Measurements from ENCODE around the gene SOCS1. TPM values are rescaled to one million over a fixed set of nuclear protein-coding genes. Genes with fewer than 3 reads are reported as not detected.

Gene SOCS1
- total RNA-seq, 1 experiment from 2014 or later, result 1.4 TPM

DNA sequence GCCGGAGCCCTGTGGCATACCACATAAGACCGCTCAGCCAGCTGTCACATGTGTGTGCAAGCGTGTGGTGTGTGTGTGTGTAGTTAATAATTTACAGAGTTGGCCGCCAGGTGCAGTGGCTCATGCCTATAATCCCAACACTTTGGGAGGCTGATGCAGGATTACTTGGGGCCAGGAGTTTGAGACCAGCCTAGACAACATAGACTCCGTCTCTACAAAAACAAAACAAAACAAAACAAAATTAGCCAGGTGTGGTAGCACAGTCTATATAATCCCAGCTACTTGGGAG lies 20.4 kb downstream of the SOCS1 start:
- Mint-ChIP-seq H3K27ac (ENCODE audit: low read depth, unreplicated experiment) (no peak overlapping the region), H3K4me3 (ENCODE audit: unreplicated experiment) (no peak overlapping the region), H3K36me3 (ENCODE audit: insufficient read depth, unreplicated experiment) (no peaks in the 10 kb centered on the region), H3K9me3 (ENCODE audit: unreplicated experiment) (no peaks in the 10 kb centered on the region), H3K27me3 (ENCODE audit: insufficient read depth, unreplicated experiment) (no peaks in the 10 kb centered on the region), H3K4me1 (ENCODE audit: insufficient read depth, unreplicated experiment) (no peaks in the 10 kb centered on the region)
- TF ChIP-seq, protein P1, sequence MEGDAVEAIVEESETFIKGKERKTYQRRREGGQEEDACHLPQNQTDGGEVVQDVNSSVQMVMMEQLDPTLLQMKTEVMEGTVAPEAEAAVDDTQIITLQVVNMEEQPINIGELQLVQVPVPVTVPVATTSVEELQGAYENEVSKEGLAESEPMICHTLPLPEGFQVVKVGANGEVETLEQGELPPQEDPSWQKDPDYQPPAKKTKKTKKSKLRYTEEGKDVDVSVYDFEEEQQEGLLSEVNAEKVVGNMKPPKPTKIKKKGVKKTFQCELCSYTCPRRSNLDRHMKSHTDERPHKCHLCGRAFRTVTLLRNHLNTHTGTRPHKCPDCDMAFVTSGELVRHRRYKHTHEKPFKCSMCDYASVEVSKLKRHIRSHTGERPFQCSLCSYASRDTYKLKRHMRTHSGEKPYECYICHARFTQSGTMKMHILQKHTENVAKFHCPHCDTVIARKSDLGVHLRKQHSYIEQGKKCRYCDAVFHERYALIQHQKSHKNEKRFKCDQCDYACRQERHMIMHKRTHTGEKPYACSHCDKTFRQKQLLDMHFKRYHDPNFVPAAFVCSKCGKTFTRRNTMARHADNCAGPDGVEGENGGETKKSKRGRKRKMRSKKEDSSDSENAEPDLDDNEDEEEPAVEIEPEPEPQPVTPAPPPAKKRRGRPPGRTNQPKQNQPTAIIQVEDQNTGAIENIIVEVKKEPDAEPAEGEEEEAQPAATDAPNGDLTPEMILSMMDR (IDR thresholded peaks at IDR 0.05; ENCODE audit: unreplicated experiment), result no peak
- no TSS peak for BruUV-seq (replicated peaks)
- no peak for DNase-seq (ENCODE audit: unreplicated experiment)
- intact Hi-C loops (cut with micrococcal nuclease), result no loop called here
- POLR2A ChIA-PET, result interaction anchor here (1.7 kb wide), 1 partner anchor 10 kb away, joined by 4 read pairs; no protein-coding TSS in a partner anchor
- CTCF ChIA-PET, result interaction anchor here (1.6 to 2.0 kb wide), 2 partner anchors 20 to 272 kb away, joined by 4 to 7 read pairs; partner anchors contain the start of gene SOCS1

GRCh38 chr16:11234884-11235702 lies 20.9 kb downstream of the SOCS1 start:
- ChIA-PET CTCF (interaction anchor here (0.7 to 2.0 kb wide), 3 partner anchors 20 to 271 kb away, joined by 3 to 7 read pairs (median 4); partner anchors contain the start of gene SOCS1), POLR2A (interaction anchor here (1.7 kb wide), 1 partner anchor 10 kb away, joined by 4 read pairs; no protein-coding TSS in a partner anchor)
- Mint-ChIP-seq H3K27ac (ENCODE audit: low read depth, unreplicated experiment) (no peak overlapping the region), H3K4me3 (ENCODE audit: unreplicated experiment) (no peak overlapping the region), H3K36me3 (ENCODE audit: insufficient read depth, unreplicated experiment) (no peaks in the 10 kb centered on the region), H3K4me1 (ENCODE audit: insufficient read depth, unreplicated experiment) (peaks cover under 1% of the 10 kb centered on the region), H3K9me3 (ENCODE audit: unreplicated experiment) (no peaks in the 10 kb centered on the region), H3K27me3 (ENCODE audit: insufficient read depth, unreplicated experiment) (no peaks in the 10 kb centered on the region)
- DNase-seq (ENCODE audit: unreplicated experiment), result no peak
- TF ChIP-seq, protein P1 (IDR thresholded peaks at IDR 0.05; ENCODE audit: unreplicated experiment), result no peak
- BruUV-seq (replicated peaks), result no TSS peak
- intact Hi-C loops (cut with micrococcal nuclease), result no loop called here

- CTCF ChIA-PET, result interaction anchor here (0.7 kb wide), 1 partner anchor 22 kb away, joined by 3 read pairs; no protein-coding TSS in a partner anchor
- H3K27ac Mint-ChIP-seq (ENCODE audit: low read depth, unreplicated experiment), result no peak overlapping the region
- DNase-seq (ENCODE audit: unreplicated experiment), result no peak
Measured at GRCh38 chr16:11233727-11234376, 22.2 kb downstream of the SOCS1 start.

More at GRCh38 chr16:11233727-11234376, 22.2 kb downstream of the SOCS1 start:
- H3K27me3 Mint-ChIP-seq (ENCODE audit: insufficient read depth, unreplicated experiment), result peaks cover 8% of the 10 kb centered on the region
- no peak overlapping the region for H3K4me3 Mint-ChIP-seq (ENCODE audit: unreplicated experiment)
- no peaks in the 10 kb centered on the region for H3K9me3 Mint-ChIP-seq (ENCODE audit: unreplicated experiment)
- TF ChIP-seq, protein P1 (IDR thresholded peaks at IDR 0.05; ENCODE audit: unreplicated experiment), result no peak
- POLR2A ChIA-PET, result interaction anchor here (0.6 kb wide), 1 partner anchor 18 kb away, joined by 3 read pairs; no protein-coding TSS in a partner anchor
- BruUV-seq (replicated peaks), result no TSS peak
- peaks cover 4% of the 10 kb centered on the region for H3K36me3 Mint-ChIP-seq (ENCODE audit: insufficient read depth, unreplicated experiment)
- intact Hi-C loops (cut with micrococcal nuclease), result no loop called here
- peaks cover 9% of the 10 kb centered on the region for H3K4me1 Mint-ChIP-seq (ENCODE audit: insufficient read depth, unreplicated experiment)

Measured in MCF 10A (cell line).